Stimulated activated CD4-positive, alpha-beta T cell treated with anti-CD3 and anti-CD28 coated beads, Interleukin-1b, Interleukin-23, amount 100 ng/mL, for 24 hours (primary cell): Measurements from ENCODE around the gene PSORS1C2.
"Not testable (repeated sequence)": the region's sequence is repeated elsewhere in the genome, so short reads cannot be mapped to it uniquely, and the experiment has no call there.

ENCODE experiments used
- DNase-seq, 4 experiments: peaks; one replicate each; pipeline ENCODE4 v3.0.0-alpha.2; 2020; ENCODE audit warnings: low read depth in 4 of 4, low spot score in 1 of 4

PSORS1C2 gene

GRCh38 chr6:31168606-31169005, 29.7 kb upstream of the PSORS1C2 start:
- DNase-seq = no peak

GRCh38 chr6:31165986-31166385, 27.1 kb upstream of the PSORS1C2 start:
- no peak for DNase-seq

GRCh38 chr6:31165064-31165832, 26.4 kb upstream of the PSORS1C2 start:
- not testable (repeated sequence) for DNase-seq

- DNase-seq = not testable (repeated sequence)
Observed at GRCh38 chr6:31164475-31165063, 25.7 kb upstream of the PSORS1C2 start.

GRCh38 chr6:31163922-31164321, 25.1 kb upstream of the PSORS1C2 start:
- no peak for DNase-seq

GRCh38 chr6:31162463-31163165, 23.7 kb upstream of the PSORS1C2 start:
- DNase-seq = no peak

GRCh38 chr6:31161216-31162126, 22.6 kb upstream of the PSORS1C2 start:
- no peak for DNase-seq

GRCh38 chr6:31158863-31159855, 20.3 kb upstream of the PSORS1C2 start:
- DNase-seq = peak in 1 of 4 experiments; percentile 8

GRCh38 chr6:31158140-31158862, 19.4 kb upstream of the PSORS1C2 start, which contains the start of gene TCF19:
TCF19 (plus strand) TSS chr6:31158589; CDS start chr6:31159470, 881 bp downstream.
- peak; percentile 96 to 99 (median 98) for DNase-seq

- no peak for DNase-seq
Observed at GRCh38 chr6:31157513-31158139, 18.8 kb upstream of the PSORS1C2 start, which contains the start of gene CCHCR1. CCHCR1 (minus strand) TSS chr6:31157802; CDS start chr6:31157600, 202 bp downstream.

- DNase-seq = no peak
Observed at GRCh38 chr6:31156641-31157040, 17.8 kb upstream of the PSORS1C2 start.

- DNase-seq = no peak
Observed at GRCh38 chr6:31154436-31154835, 15.6 kb upstream of the PSORS1C2 start.

GRCh38 chr6:31152781-31153180, 13.9 kb upstream of the PSORS1C2 start:
- no peak for DNase-seq

GRCh38 chr6:31149827-31150447, 11.1 kb upstream of the PSORS1C2 start:
- no peak for DNase-seq

- no peak for DNase-seq
Observed at GRCh38 chr6:31145386-31145785, 6.5 kb upstream of the PSORS1C2 start.

GRCh38 chr6:31144970-31145340, 6.1 kb upstream of the PSORS1C2 start:
- no peak for DNase-seq

GRCh38 chr6:31144296-31144969, 5.6 kb upstream of the PSORS1C2 start:
- DNase-seq = no peak

GRCh38 chr6:31143148-31143547, 4.3 kb upstream of the PSORS1C2 start:
- DNase-seq = no peak
